ENCODE measurements around the gene PATL2. TPM values are rescaled to one million over a fixed set of nuclear protein-coding genes. Genes with fewer than 3 reads are reported as not detected.

PATL2 gene
- total and polyA plus RNA-seq, 2 donors (not counting 3 experiments of a cell fraction or from before 2014, with no cell fraction given) = 0.18 TPM; not detected in 1

- peaks cover 7% of the 10 kb centered on the region for H3K79me2 ChIP-seq (ENCODE audit: control insufficient read depth, insufficient read depth, low read length)
- no peak overlapping the region for H3K4me2 ChIP-seq (ENCODE audit: insufficient read depth, low read length)
- no peaks in the 10 kb centered on the region for H3K9me3 ChIP-seq (replicated peaks; ENCODE audit: control insufficient read depth, insufficient read depth, low read length)
- no peaks in the 10 kb centered on the region for H3K9me1 ChIP-seq (replicated peaks; ENCODE audit: control insufficient read depth, extremely low read depth, insufficient read depth, low read length)
- no TSS peak for BruUV-seq (replicated peaks)
- no peak overlapping the region for H3K27ac ChIP-seq (ENCODE audit: insufficient read depth, low read depth, low read length)
- DNase-seq (ENCODE audit: low read depth, low spot score) (no peak), FAIRE-seq (no peak)
- H3K36me3 ChIP-seq (ENCODE audit: control insufficient read depth in 2 of 2, extremely low read depth in 1 of 2, insufficient read depth in 2 of 2, low read length in 2 of 2) = no peaks in the 10 kb centered on the region
- H3K27me3 ChIP-seq (ENCODE audit: control insufficient read depth in 2 of 2, insufficient read depth in 2 of 2, low read length in 2 of 2) = peaks cover 0 to 10% of the 10 kb centered on the region in 2 experiments
- dilution Hi-C loops (cut with MboI; ENCODE audit: extremely low pct_ligation_motif_present, low sequenced_read_pairs) (no loop called here), intact Hi-C loops (cut with micrococcal nuclease) (no loop called here)
- TF ChIP-seq FOS (IDR thresholded peaks at IDR 0.05; ENCODE audit: borderline replicate concordance, insufficient read depth, low read length) (no peak), GATA2 (IDR thresholded peaks at IDR 0.05; ENCODE audit: insufficient read depth, insufficient read length, low read depth, low read length) (no peak), JUN (IDR thresholded peaks at IDR 0.05; ENCODE audit: borderline replicate concordance, insufficient read depth, insufficient read length, low read depth) (no peak), POLR2AphosphoS5 (IDR thresholded peaks at IDR 0.05; ENCODE audit: insufficient read depth, low read depth, low read length) (no peak), MYC (IDR thresholded peaks at IDR 0.05; ENCODE audit: low read depth, low read length) (no peak), POLR2A (IDR thresholded peaks at IDR 0.05; ENCODE audit: low read depth, low read length) (no peak), EZH2 (IDR thresholded peaks at IDR 0.05; ENCODE audit: borderline replicate concordance, low read depth, low read length, severe bottlenecking) (no peak), MAX (IDR thresholded peaks at IDR 0.05; ENCODE audit: insufficient read depth, insufficient read length) (no peak), CTCF (IDR thresholded peaks at IDR 0.05; ENCODE audit: extremely low read depth in 1 of 2, insufficient read depth in 1 of 2, low read depth in 1 of 2, low read length in 2 of 2) (no peak)
- ChIA-PET CTCF (interaction anchor here (2.1 kb wide), 1 partner anchor 44 kb away, joined by 7 read pairs; the partner anchor contains the start of gene SPG11), POLR2A (no interaction called here)
- no peaks in the 10 kb centered on the region for H4K20me1 ChIP-seq (replicated peaks; ENCODE audit: control insufficient read depth, extremely low read depth, insufficient read depth, low read length)
- no peak overlapping the region for H3K9ac ChIP-seq (replicated peaks; ENCODE audit: extremely low read depth, insufficient read depth, low read length)
- H2AFZ ChIP-seq (ENCODE audit: low read depth, low read length) = no peak overlapping the region
- no peak overlapping the region for H3K4me3 ChIP-seq (replicated peaks in 1 of 3; ENCODE audit: insufficient read depth in 1 of 3, low read depth in 1 of 3, low read length in 3 of 3)
- peaks cover 4% of the 10 kb centered on the region for H3K4me1 ChIP-seq (ENCODE audit: control insufficient read depth, extremely low read depth, insufficient read depth, low read length)
These were observed 4.0 kb downstream of the PATL2 start for GRCh38 chr15:44706946-44707636.
